Trophoblast cell (in vitro differentiated cells and primary cell): ENCODE data around the gene USP5.

Experiments used
- DNase-seq, 2 donors: peaks; one replicate each; pipeline ENCODE4 v3.0.0-alpha.2; 2016
- H2AFZ ChIP-seq: 2 replicates; pipeline ENCODE4 v1.6.1; 2013; ENCODE audit warnings: low read length, moderate library complexity, mild to moderate bottlenecking; ENCODE audit not compliant: insufficient read depth, poor library complexity
- H2AK5ac ChIP-seq: 2 replicates; pipeline ENCODE4 v1.6.1; 2013; ENCODE audit warnings: mild to moderate bottlenecking, low read length
- H2BK120ac ChIP-seq: 2 replicates; pipeline ENCODE4 v1.6.1; 2013; ENCODE audit warnings: low read length, mild to moderate bottlenecking, moderate library complexity; ENCODE audit not compliant: insufficient read depth, poor library complexity
- H2BK12ac ChIP-seq: 2 replicates; pipeline ENCODE4 v1.6.1; 2013; ENCODE audit warnings: mild to moderate bottlenecking, low read length, moderate library complexity
- H2BK5ac ChIP-seq: 2 replicates; pipeline ENCODE4 v1.6.1; 2013; ENCODE audit warnings: low read length, low read depth, moderate library complexity, mild to moderate bottlenecking; ENCODE audit not compliant: poor library complexity
- H3K14ac ChIP-seq: 2 replicates; pipeline ENCODE4 v1.6.1; 2013; ENCODE audit warnings: mild to moderate bottlenecking, low read length
- H3K18ac ChIP-seq: 2 replicates; pipeline ENCODE4 v1.6.1; 2013; ENCODE audit warnings: mild to moderate bottlenecking, low read length
- H3K23ac ChIP-seq: 2 replicates; pipeline ENCODE4 v1.6.1; 2013; ENCODE audit warnings: low read length
- H3K27ac ChIP-seq: 2 replicates; pipeline ENCODE4 v1.5.1; 2013; ENCODE audit warnings: low read depth, mild to moderate bottlenecking, inconsistent platforms, low read length, moderate library complexity
- H3K27me3 ChIP-seq: 2 replicates; pipeline ENCODE4 v1.6.1; 2013; ENCODE audit warnings: inconsistent platforms, mild to moderate bottlenecking, low read length, moderate library complexity; ENCODE audit not compliant: insufficient read depth
- H3K36me3 ChIP-seq, 2 experiments: 1 replicate in 1 of 2; 2 replicates in 1 of 2; pipeline ENCODE4 v1.6.1; 2013; ENCODE audit warnings: low read length in 2 of 2, mild to moderate bottlenecking in 2 of 2, moderate library complexity in 1 of 2; ENCODE audit not compliant: insufficient read depth in 2 of 2, control insufficient read depth in 1 of 2
- H3K4ac ChIP-seq: 2 replicates; pipeline ENCODE4 v1.6.1; 2013; ENCODE audit warnings: low read depth, mild to moderate bottlenecking, low read length, moderate library complexity
- H3K4me1 ChIP-seq, 2 experiments: 1 replicate in 1 of 2; 2 replicates in 1 of 2; pipeline ENCODE4 v1.6.1; 2013; ENCODE audit warnings: low read length in 2 of 2, mild to moderate bottlenecking in 2 of 2, moderate library complexity in 1 of 2; ENCODE audit not compliant: insufficient read depth in 2 of 2, control insufficient read depth in 1 of 2
- H3K4me2 ChIP-seq: 2 replicates; pipeline ENCODE4 v1.6.1; 2013; ENCODE audit warnings: inconsistent platforms, mild to moderate bottlenecking, low read length, moderate library complexity
- H3K4me3 ChIP-seq: 2 replicates; pipeline ENCODE4 v1.5.1; 2013; ENCODE audit warnings: mild to moderate bottlenecking, low read depth, low read length, inconsistent platforms
- H3K79me1 ChIP-seq: one replicate; pipeline ENCODE4 v1.6.1; 2013; ENCODE audit warnings: low read length
- H3K79me2 ChIP-seq: 2 replicates; pipeline ENCODE4 v1.6.1; 2013; ENCODE audit warnings: low read length, mild to moderate bottlenecking; ENCODE audit not compliant: control insufficient read depth, insufficient read depth, poor library complexity
- H3K9ac ChIP-seq: 2 replicates; pipeline ENCODE4 v1.6.1; 2013; ENCODE audit warnings: mild to moderate bottlenecking, low read length
- H3K9me3 ChIP-seq: 2 replicates; pipeline ENCODE4 v1.6.1; 2013; ENCODE audit warnings: low read depth, mild to moderate bottlenecking, control low read depth, inconsistent platforms, low read length; ENCODE audit not compliant: insufficient read depth
- H4K12ac ChIP-seq: 2 replicates; pipeline ENCODE4 v1.6.1; 2013; ENCODE audit warnings: low read depth, mild to moderate bottlenecking, low read length, moderate library complexity
- H4K8ac ChIP-seq: 2 replicates; pipeline ENCODE4 v1.6.1; 2013; ENCODE audit warnings: low read depth, mild to moderate bottlenecking, low read length, moderate library complexity
- H4K91ac ChIP-seq: one replicate; pipeline ENCODE4 v1.6.1; 2013; ENCODE audit warnings: low read depth, mild to moderate bottlenecking, low read length, moderate library complexity
- WGBS: extraction: QIAGEN DNeasy Blood & Tissue Kit; methylation state at CpG from one replicate; pipeline ENCODE4 v1.1.7; 2013; ENCODE audit warnings: missing lambda C conversion rate; ENCODE audit not compliant: insufficient read length, insufficient coverage; ENCODE audit errors: extremely low coverage; 5-methylcytosine and 5-hydroxymethylcytosine counted together

USP5 gene

DNA sequence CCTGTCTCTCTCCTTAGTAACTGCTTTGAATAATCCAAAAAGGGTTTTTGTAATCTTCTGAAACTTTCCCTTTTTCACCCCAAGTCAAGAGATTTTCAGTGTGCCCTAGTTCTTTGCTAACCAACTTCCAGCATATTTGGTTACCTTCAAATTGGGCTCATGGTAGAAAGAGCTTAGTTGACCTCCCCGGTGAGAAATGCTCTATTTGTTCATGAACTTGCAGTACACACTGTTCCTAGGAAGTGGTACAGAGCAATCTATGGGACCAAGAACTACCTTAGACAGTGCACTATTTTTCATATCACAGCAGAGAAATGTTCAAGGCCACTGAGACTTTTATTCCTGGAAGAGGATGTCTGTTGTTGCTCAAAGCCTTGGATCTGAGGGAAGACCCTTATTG, 1.7 kb downstream of the USP5 start:
- Histone ChIP-seq H3K27me3 (no peaks in the 10 kb centered on the region), H3K18ac (no peak overlapping the region), H2BK120ac (no peak overlapping the region), H2BK5ac (no peak overlapping the region), H4K8ac (no peak overlapping the region), H2AK5ac (no peak overlapping the region), H3K14ac (no peak overlapping the region), H4K12ac (no peak overlapping the region), H3K79me2 (peaks cover 4% of the 10 kb centered on the region), H3K36me3 (peaks cover 30 to 47% of the 10 kb centered on the region in 2 experiments), H3K4ac (no peak overlapping the region), H3K27ac (no peak overlapping the region), H3K79me1 (peaks cover 5% of the 10 kb centered on the region), H3K9me3 (no peaks in the 10 kb centered on the region), H3K4me2 (no peak overlapping the region), H3K4me3 (no peak overlapping the region), H3K4me1 (peaks cover 14 to 15% of the 10 kb centered on the region in 2 experiments), H4K91ac (no peak overlapping the region), H3K9ac (peak overlapping the region; percentile 1), H2AFZ (no peak overlapping the region), H2BK12ac (no peak overlapping the region), H3K23ac (no peak overlapping the region)
- no peak for DNase-seq
- no CpG with 5 or more reads among the region's 1 CpG for WGBS

GRCh38 chr12:6854036-6854435, 2.1 kb downstream of the USP5 start:
- no peak overlapping the region for H2AFZ ChIP-seq
- no peak overlapping the region for H3K4me2 ChIP-seq
- H2BK120ac ChIP-seq: no peak overlapping the region
- no CpG with 5 or more reads among the region's 6 CpGs for WGBS
- H3K18ac ChIP-seq: no peak overlapping the region
- no peak overlapping the region for H4K12ac ChIP-seq
- peaks cover 14 to 15% of the 10 kb centered on the region in 2 experiments for H3K4me1 ChIP-seq
- H2AK5ac ChIP-seq: no peak overlapping the region
- no peak for DNase-seq
- no peak overlapping the region for H3K23ac ChIP-seq
- no peak overlapping the region for H3K4ac ChIP-seq
- H4K8ac ChIP-seq: no peak overlapping the region
- peaks cover 5% of the 10 kb centered on the region for H3K79me1 ChIP-seq
- no peak overlapping the region for H3K27ac ChIP-seq
- no peak overlapping the region for H2BK5ac ChIP-seq
- H3K9me3 ChIP-seq: no peaks in the 10 kb centered on the region
- peaks cover 30 to 47% of the 10 kb centered on the region in 2 experiments for H3K36me3 ChIP-seq
- H3K9ac ChIP-seq: peak overlapping the region; percentile 1
- H3K4me3 ChIP-seq: no peak overlapping the region
- no peaks in the 10 kb centered on the region for H3K27me3 ChIP-seq
- no peak overlapping the region for H4K91ac ChIP-seq
- H3K79me2 ChIP-seq: peaks cover 4% of the 10 kb centered on the region
- H2BK12ac ChIP-seq: no peak overlapping the region
- no peak overlapping the region for H3K14ac ChIP-seq

- no peak overlapping the region for H3K4me3 ChIP-seq
These were observed 3.4 kb downstream of the USP5 start for GRCh38 chr12:6855322-6855721.

GRCh38 chr12:6858799-6859198, 6.8 kb downstream of the USP5 start:
- H4K8ac ChIP-seq: no peak overlapping the region
- H2BK120ac ChIP-seq: no peak overlapping the region
- no peaks in the 10 kb centered on the region for H3K4me1 ChIP-seq

More at GRCh38 chr12:6855322-6855721, 3.4 kb downstream of the USP5 start:
- Histone ChIP-seq H3K36me3 (peaks cover 38 to 50% of the 10 kb centered on the region in 2 experiments), H3K9ac (no peak overlapping the region), H3K27ac (no peak overlapping the region), H3K18ac (no peak overlapping the region), H4K8ac (no peak overlapping the region), H4K12ac (no peak overlapping the region), H4K91ac (no peak overlapping the region), H3K4me2 (no peak overlapping the region), H3K9me3 (no peaks in the 10 kb centered on the region), H2BK12ac (no peak overlapping the region), H3K4ac (no peak overlapping the region), H3K79me2 (peaks cover 4% of the 10 kb centered on the region), H3K27me3 (no peaks in the 10 kb centered on the region), H2AK5ac (no peak overlapping the region), H3K23ac (no peak overlapping the region), H3K79me1 (peaks cover 5% of the 10 kb centered on the region), H2BK120ac (no peak overlapping the region), H2AFZ (no peak overlapping the region), H3K14ac (no peak overlapping the region), H3K4me1 (peaks cover 10% of the 10 kb centered on the region in 2 experiments), H2BK5ac (no peak overlapping the region)
- WGBS: no CpG with 5 or more reads among the region's 14 CpGs
- DNase-seq: no peak

More at GRCh38 chr12:6858799-6859198, 6.8 kb downstream of the USP5 start:
- Histone ChIP-seq H3K9ac (no peak overlapping the region), H3K36me3 (peaks cover 67 to 81% of the 10 kb centered on the region in 2 experiments), H3K4me2 (no peak overlapping the region), H3K14ac (no peak overlapping the region), H3K4ac (no peak overlapping the region), H2BK5ac (no peak overlapping the region), H2AK5ac (no peak overlapping the region), H3K23ac (no peak overlapping the region), H3K4me3 (no peak overlapping the region), H4K91ac (no peak overlapping the region), H3K79me1 (no peaks in the 10 kb centered on the region), H3K9me3 (no peaks in the 10 kb centered on the region), H3K27ac (no peak overlapping the region), H3K18ac (no peak overlapping the region), H2BK12ac (no peak overlapping the region), H3K27me3 (no peaks in the 10 kb centered on the region), H3K79me2 (no peaks in the 10 kb centered on the region), H4K12ac (no peak overlapping the region), H2AFZ (no peak overlapping the region)
- DNase-seq: no peak
- WGBS: no CpG with 5 or more reads among the region's 2 CpGs
